ENCODE measurements around the gene LPIN1.

GRCh38 chr2:11762799-11763461 lies 16.5 kb downstream of the LPIN1 start:
- TF ChIP-seq, protein P1, sequence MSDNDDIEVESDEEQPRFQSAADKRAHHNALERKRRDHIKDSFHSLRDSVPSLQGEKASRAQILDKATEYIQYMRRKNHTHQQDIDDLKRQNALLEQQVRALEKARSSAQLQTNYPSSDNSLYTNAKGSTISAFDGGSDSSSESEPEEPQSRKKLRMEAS (IDR thresholded peaks at IDR 0.05), result no peak
- no peak for TF ChIP-seq TAF1 (IDR thresholded peaks at IDR 0.05; ENCODE audit: low read depth)
- no peak for TF ChIP-seq EP300 (IDR thresholded peaks at IDR 0.05; ENCODE audit: borderline replicate concordance)
- TF ChIP-seq EGR1 (IDR thresholded peaks at IDR 0.05), result no peak
- TF ChIP-seq TEAD4 (IDR thresholded peaks at IDR 0.05), result no peak
- TF ChIP-seq RAD21 (IDR thresholded peaks at IDR 0.05; ENCODE audit: low read depth), result no peak
- TF ChIP-seq CEBPB (IDR thresholded peaks at IDR 0.05), result no peak
- no peak for TF ChIP-seq YY1 (IDR thresholded peaks at IDR 0.05; ENCODE audit: low read depth)
- no peak for TF ChIP-seq CREB1 (IDR thresholded peaks at IDR 0.05; ENCODE audit: low read depth)
- no peak for TF ChIP-seq ZBTB7A (IDR thresholded peaks at IDR 0.05; ENCODE audit: low read depth)
- TF ChIP-seq TCF12 (IDR thresholded peaks at IDR 0.05; ENCODE audit: low read depth), result no peak
